Glutamatergic neuron (in vitro differentiated cells): ENCODE data around the gene ZNF670. TPM values are rescaled to one million over a fixed set of nuclear protein-coding genes. Genes with fewer than 3 reads are reported as not detected.
A peak's percentile ranks its signal among the peaks of the same experiment; 100 is the strongest.

Experiments
- DNase-seq: peaks from one replicate; pipeline ENCODE4 v3.0.0; 2022
- H3K27ac Mint-ChIP-seq: one replicate; pipeline ENCODE4 v1.8.0; 2020; ENCODE audit warnings: mild to moderate bottlenecking, mixed read lengths, inconsistent platforms; ENCODE audit not compliant: unreplicated experiment
- H3K27me3 Mint-ChIP-seq: one replicate; pipeline ENCODE4 v1.8.0; 2020; ENCODE audit warnings: mild to moderate bottlenecking, moderate library complexity, mixed read lengths, inconsistent platforms; ENCODE audit not compliant: unreplicated experiment
- H3K36me3 Mint-ChIP-seq: one replicate; pipeline ENCODE4 v1.8.0; 2020; ENCODE audit warnings: mild to moderate bottlenecking, mixed read lengths, inconsistent platforms; ENCODE audit not compliant: unreplicated experiment
- H3K4me1 Mint-ChIP-seq: one replicate; pipeline ENCODE4 v1.8.0; 2020; ENCODE audit warnings: mild to moderate bottlenecking, low read depth, mixed read lengths, inconsistent platforms; ENCODE audit not compliant: unreplicated experiment
- H3K4me3 Mint-ChIP-seq: one replicate; pipeline ENCODE4 v1.8.0; 2020; ENCODE audit warnings: mild to moderate bottlenecking, mixed read lengths, inconsistent platforms; ENCODE audit not compliant: unreplicated experiment
- H3K9me3 Mint-ChIP-seq: one replicate; pipeline ENCODE4 v1.8.0; 2020; ENCODE audit warnings: mild to moderate bottlenecking, moderate library complexity, mixed read lengths, inconsistent platforms; ENCODE audit not compliant: unreplicated experiment
- CTCF ChIP-seq: fragments of 200-600 bp; sonication (generic); IDR thresholded peaks from one replicate; pipeline ENCODE4 v1.5.0; 2021; ENCODE audit not compliant: partially characterized antibody, unreplicated experiment
- total RNA-seq: library from RNA; stranded (reverse); fragmentation: NEBNext Ultra II Directional; extraction: Animal tissue kit (Norgen Biotek cat#: 25700); gene quantifications from one replicate; pipeline ENCODE4 v1.2.1, GENCODE V29; 2021; ENCODE audit not compliant: unreplicated experiment

The ZNF670 gene
- total RNA-seq, 1 donor from 2014 or later: 10.7 TPM

DNA sequence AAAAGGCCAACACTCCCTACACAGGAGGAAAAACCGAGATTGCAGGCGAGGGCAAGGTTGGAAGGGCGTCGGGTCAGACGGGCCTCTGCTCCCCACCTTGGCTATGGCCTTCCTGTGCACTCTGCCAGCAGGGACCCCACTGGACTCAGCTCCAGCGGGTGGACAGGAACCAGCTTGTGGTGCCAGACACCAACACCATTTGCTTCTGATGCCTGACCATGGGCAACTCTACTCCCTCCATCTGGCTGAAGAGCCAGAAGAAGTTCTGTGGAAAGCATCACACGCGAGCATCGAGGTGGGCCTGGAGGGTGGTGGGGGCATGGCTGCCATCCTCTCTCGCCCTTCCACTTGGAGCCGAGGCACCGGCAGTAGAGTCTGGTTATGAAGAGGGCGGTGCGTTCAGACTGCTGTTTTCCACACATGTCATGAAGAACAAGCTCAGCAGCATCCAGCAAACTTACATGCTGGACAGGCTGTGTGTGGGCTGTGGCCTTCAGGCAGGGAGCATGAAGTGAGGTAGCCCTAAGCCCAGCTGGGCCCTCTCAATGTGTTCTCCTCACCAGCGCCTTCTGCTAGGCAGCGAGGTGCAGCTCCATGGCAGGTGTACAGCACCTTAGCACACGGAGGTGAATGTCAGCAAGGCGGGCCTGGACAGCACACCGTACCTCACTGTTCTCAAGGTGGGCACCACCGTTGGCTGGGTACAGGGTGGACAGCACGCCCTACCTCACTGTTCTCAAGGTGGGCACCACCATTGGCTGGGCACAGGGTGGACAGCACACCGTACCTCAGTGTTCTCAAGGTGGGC, 41.2 kb upstream of the ZNF670 start:
- no peak for TF ChIP-seq CTCF

DNA sequence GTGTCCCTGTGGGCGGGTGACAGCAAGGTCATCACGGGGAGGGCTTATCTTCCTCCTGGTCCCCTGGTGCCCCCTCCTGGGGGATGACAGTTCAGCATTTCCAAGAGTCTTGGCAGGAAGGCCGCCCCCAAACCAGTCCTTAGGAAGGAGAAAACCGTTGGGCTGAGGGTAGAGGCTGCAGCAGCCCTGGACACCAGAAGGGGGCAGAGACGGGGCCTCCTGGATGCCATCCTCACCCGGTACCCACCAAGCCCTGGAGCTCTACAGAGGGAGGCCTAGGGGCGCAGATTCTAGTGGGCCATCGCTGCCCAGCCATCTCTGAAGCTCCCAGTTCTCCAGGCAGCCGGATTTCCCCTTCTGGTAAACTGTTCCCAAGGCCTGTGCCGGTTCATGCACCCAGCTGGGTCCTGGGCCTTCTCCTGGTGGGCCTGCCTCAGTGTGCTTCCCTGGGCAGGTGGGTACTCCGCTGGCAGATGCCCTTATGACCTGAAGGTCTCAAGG, 40.4 kb upstream of the ZNF670 start:
- Mint-ChIP-seq H3K4me3 (no peak overlapping the region), H3K27ac (no peak overlapping the region), H3K9me3 (peaks cover 10% of the 10 kb centered on the region), H3K36me3 (no peaks in the 10 kb centered on the region), H3K4me1 (peaks cover 2% of the 10 kb centered on the region), H3K27me3 (peaks cover 6% of the 10 kb centered on the region)
- peak; percentile 67 for DNase-seq
- peak; percentile 10 for TF ChIP-seq CTCF

More for the DNA sequence above, 41.2 kb upstream of the ZNF670 start:
- Mint-ChIP-seq H3K27ac (no peak overlapping the region), H3K9me3 (peaks cover 10% of the 10 kb centered on the region), H3K36me3 (no peaks in the 10 kb centered on the region), H3K4me3 (no peak overlapping the region), H3K27me3 (peaks cover 9% of the 10 kb centered on the region), H3K4me1 (peaks cover 2% of the 10 kb centered on the region)
- DNase-seq: no peak

- H3K4me3 Mint-ChIP-seq: no peak overlapping the region
- no peak for DNase-seq
- no peak overlapping the region for H3K27ac Mint-ChIP-seq
- no peak for TF ChIP-seq CTCF
- peaks cover 11% of the 10 kb centered on the region for H3K9me3 Mint-ChIP-seq
- H3K4me1 Mint-ChIP-seq: peaks cover 5% of the 10 kb centered on the region
- peaks cover 17% of the 10 kb centered on the region for H3K27me3 Mint-ChIP-seq
- H3K36me3 Mint-ChIP-seq: peaks cover 4% of the 10 kb centered on the region
Measured at GRCh38 chr1:247115545-247115944, 36.9 kb upstream of the ZNF670 start.

DNA sequence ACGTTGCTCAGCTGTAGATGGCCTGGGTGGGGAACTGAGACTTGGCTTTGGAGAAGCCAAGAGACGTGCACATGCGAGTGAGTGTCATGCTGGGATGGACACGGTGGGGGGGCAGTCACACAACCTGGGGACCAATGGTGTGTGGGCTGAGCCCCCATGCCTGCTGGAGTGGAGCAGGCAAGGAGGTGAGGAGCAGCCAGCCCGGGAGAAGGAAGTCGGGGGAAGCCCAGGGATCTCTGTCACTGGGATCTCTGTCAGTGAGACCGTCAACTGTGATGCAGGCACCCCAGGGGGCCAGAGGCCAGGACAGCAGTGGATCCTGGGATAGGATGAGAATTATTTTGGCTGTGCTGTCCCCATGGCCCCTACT, 36.5 kb upstream of the ZNF670 start:
- no peak overlapping the region for H3K27ac Mint-ChIP-seq
- H3K36me3 Mint-ChIP-seq: peaks cover 5% of the 10 kb centered on the region
- H3K27me3 Mint-ChIP-seq: peaks cover 18% of the 10 kb centered on the region

More for the DNA sequence above, 36.5 kb upstream of the ZNF670 start:
- H3K9me3 Mint-ChIP-seq: peaks cover 11% of the 10 kb centered on the region
- no peak for TF ChIP-seq CTCF
- H3K4me3 Mint-ChIP-seq: no peak overlapping the region
- peaks cover 5% of the 10 kb centered on the region for H3K4me1 Mint-ChIP-seq
- DNase-seq: no peak
